SK-N-SH (cell line): ENCODE results near the gene LRRC27. TPM values are rescaled to one million over a fixed set of nuclear protein-coding genes. Genes with fewer than 3 reads are reported as not detected.

Source experiments
- CTCF ChIA-PET: fragments of 300-600, 350-600 bp; formaldehyde crosslinking; extraction: SDS; loops from one replicate; lab custom pipeline; 2021; lab: Yijun Ruan, JAX
- POLR2A ChIA-PET: fragments of 350-600 bp; sonication (Branson Sonifier 250); formaldehyde crosslinking; extraction: SDS; loops from one replicate; lab custom pipeline; 2020; ENCODE audit warnings: antibody characterized with exemption, inconsistent platforms; lab: Yijun Ruan, JAX
- DNase-seq: peaks from one replicate; pipeline ENCODE4 v3.0.0; 2012
- H2AFZ ChIP-seq: fragments of 200-600 bp; sonication (generic); 2 replicates; pipeline ENCODE4 v1.8.1; 2016; ENCODE audit warnings: antibody characterized with exemption, mild to moderate bottlenecking, low read depth
- H3F3A ChIP-seq: fragments of 200-600 bp; sonication (generic); replicated peaks from 2 replicates; pipeline ENCODE3; 2016; ENCODE audit warnings: antibody characterized with exemption, mild to moderate bottlenecking; ENCODE audit not compliant: insufficient read depth
- H3K27ac ChIP-seq, 2 experiments: fragments of 200-500 bp in 1 of 2; fragments of 200-600 bp in 1 of 2; sonication (Bioruptor generic) in 1 of 2; sonication (generic), shearing (Covaris generic) in 1 of 2; 2 replicates each; pipeline versions ENCODE4 v1.5.1 to v1.6.1; 2014 to 2016; ENCODE audit warnings: low read depth in 2 of 2, inconsistent platforms in 1 of 2, low read length in 1 of 2, mild to moderate bottlenecking in 1 of 2, mixed read lengths in 1 of 2
- H3K27me3 ChIP-seq: fragments of 200-600 bp; sonication (generic), shearing (Covaris generic); 2 replicates; pipeline ENCODE4 v1.6.1; 2016; ENCODE audit warnings: mixed run types; ENCODE audit not compliant: insufficient read depth
- H3K36me3 ChIP-seq, 2 experiments: fragments of 200-500 bp in 1 of 2; fragments of 200-600 bp in 1 of 2; sonication (Bioruptor generic) in 1 of 2; sonication (generic) in 1 of 2; replicated peaks in 1 of 2; 2 replicates each; pipeline versions ENCODE3 to v1.5.1; 2014 to 2016; ENCODE audit warnings: low read length in 1 of 2, mild to moderate bottlenecking in 1 of 2; ENCODE audit not compliant: insufficient read depth in 2 of 2, control insufficient read depth in 1 of 2
- H3K4me1 ChIP-seq, 2 experiments: fragments of 200-500 bp in 1 of 2; fragments of 200-600 bp in 1 of 2; sonication (Bioruptor generic) in 1 of 2; sonication (generic), shearing (Covaris generic) in 1 of 2; 2 replicates each; pipeline versions ENCODE4 v1.5.1 to v1.6.1; 2014 to 2016; ENCODE audit warnings: low read depth in 1 of 2, low read length in 1 of 2, mixed run types in 1 of 2; ENCODE audit not compliant: insufficient read depth in 2 of 2, control insufficient read depth in 1 of 2
- H3K4me2 ChIP-seq: fragments of 200-600 bp; sonication (generic), shearing (Covaris generic); 2 replicates; pipeline ENCODE4 v1.6.1; 2017; ENCODE audit warnings: mixed run types
- H3K4me3 ChIP-seq, 2 experiments: fragments of 200-500 bp in 1 of 2; fragments of 200-600 bp in 1 of 2; sonication (Bioruptor generic) in 1 of 2; sonication (generic), shearing (Covaris generic) in 1 of 2; 2 replicates each; pipeline versions ENCODE4 v1.5.1 to v1.8.1; 2014 to 2016; ENCODE audit warnings: low read depth in 2 of 2, inconsistent platforms in 1 of 2, low read length in 1 of 2, mild to moderate bottlenecking in 1 of 2, mixed read lengths in 1 of 2, moderate library complexity in 1 of 2
- H3K79me2 ChIP-seq: fragments of 200-600 bp; sonication (generic); 2 replicates; pipeline ENCODE4 v1.8.1; 2017; ENCODE audit warnings: mild to moderate bottlenecking; ENCODE audit not compliant: insufficient read depth
- H3K9ac ChIP-seq: fragments of 200-600 bp; sonication (generic); 2 replicates; pipeline ENCODE4 v1.6.1; 2017; ENCODE audit warnings: mixed run types
- H3K9me2 ChIP-seq: fragments of 200-600 bp; sonication (generic); 2 replicates; pipeline ENCODE4 v1.6.1; 2017; ENCODE audit warnings: mixed run types
- H3K9me3 ChIP-seq: fragments of 200-600 bp; sonication (generic); 2 replicates; pipeline ENCODE4 v1.6.1; 2017; ENCODE audit warnings: mixed run types, mild to moderate bottlenecking, moderate library complexity
- H4K20me1 ChIP-seq: fragments of 200-600 bp; sonication (generic); 2 replicates; pipeline ENCODE4 v1.6.1; 2017; ENCODE audit warnings: mild to moderate bottlenecking, mixed run types; ENCODE audit not compliant: insufficient read depth
- CHD2 ChIP-seq: fragments of 150-350 bp; IDR thresholded peaks from 2 replicates; pipeline ENCODE4 v1.6.1; 2018; ENCODE audit warnings: low read length; ENCODE audit not compliant: partially characterized antibody
- FOXM1 ChIP-seq: IDR thresholded peaks from 2 replicates; pipeline ENCODE4 v1.4.0; 2012; ENCODE audit warnings: low read depth, mild to moderate bottlenecking
- POLR2AphosphoS5 ChIP-seq: IDR thresholded peaks from 2 replicates; pipeline ENCODE4 v1.6.1; 2012; ENCODE audit warnings: low read depth, low read length
- RFX5 ChIP-seq: IDR thresholded peaks from 2 replicates; pipeline ENCODE4 v1.6.1; 2012; ENCODE audit warnings: mild to moderate bottlenecking, improper control_type of control experiment, low read length
- RXRA ChIP-seq: IDR thresholded peaks from 2 replicates; pipeline ENCODE4 v1.4.0; 2012; ENCODE audit warnings: low read depth, mild to moderate bottlenecking, borderline replicate concordance
- SIN3A ChIP-seq: IDR thresholded peaks from 2 replicates; pipeline ENCODE4 v1.6.1; 2012; ENCODE audit warnings: low read depth, mild to moderate bottlenecking, low read length, moderate library complexity, borderline replicate concordance
- TAF1 ChIP-seq: IDR thresholded peaks from 2 replicates; pipeline ENCODE4 v1.6.1; 2012; ENCODE audit warnings: low read depth, mild to moderate bottlenecking, low read length, moderate library complexity, borderline replicate concordance
- TCF12 ChIP-seq: IDR thresholded peaks from 2 replicates; pipeline ENCODE4 v1.4.0; 2012
- WGBS: methylation state at CpG from one replicate; pipeline ENCODE4 v1.1.6; 2017; ENCODE audit warnings: low lambda C conversion rate; 5-methylcytosine and 5-hydroxymethylcytosine counted together
- polyA plus RNA-seq, 3 experiments: library from polyadenylated mRNA; depleted of rRNA; stranded (reverse); fragments of >200 nt; gene quantifications; 2 replicates each; pipeline ENCODE4 v1.2.3, GENCODE V29; 2012
- TF ChIP-seq, protein P1 (sequence below): IDR thresholded peaks from 2 replicates; pipeline ENCODE4 v1.4.0; 2012; ENCODE audit warnings: low read depth
- TF ChIP-seq, protein P2 (sequence below): IDR thresholded peaks from 2 replicates; pipeline ENCODE4 v1.4.0; 2012; ENCODE audit warnings: low read depth, borderline replicate concordance
- TF ChIP-seq, protein P3 (sequence below): fragments of 150-350 bp; IDR thresholded peaks from 2 replicates; pipeline ENCODE4 v1.6.1; 2017; ENCODE audit warnings: antibody characterized with exemption, low read length, low read depth, borderline replicate concordance
- TF ChIP-seq, protein P4 (sequence below): fragments of 150-350 bp; IDR thresholded peaks from 2 replicates; pipeline ENCODE4 v1.6.1; 2016; ENCODE audit warnings: mild to moderate bottlenecking, low read depth, low read length

LRRC27 gene
- polyA plus RNA-seq, 1 of the 3 experiments (the other 2 are of a cell fraction), result 10.0 TPM

DNA sequence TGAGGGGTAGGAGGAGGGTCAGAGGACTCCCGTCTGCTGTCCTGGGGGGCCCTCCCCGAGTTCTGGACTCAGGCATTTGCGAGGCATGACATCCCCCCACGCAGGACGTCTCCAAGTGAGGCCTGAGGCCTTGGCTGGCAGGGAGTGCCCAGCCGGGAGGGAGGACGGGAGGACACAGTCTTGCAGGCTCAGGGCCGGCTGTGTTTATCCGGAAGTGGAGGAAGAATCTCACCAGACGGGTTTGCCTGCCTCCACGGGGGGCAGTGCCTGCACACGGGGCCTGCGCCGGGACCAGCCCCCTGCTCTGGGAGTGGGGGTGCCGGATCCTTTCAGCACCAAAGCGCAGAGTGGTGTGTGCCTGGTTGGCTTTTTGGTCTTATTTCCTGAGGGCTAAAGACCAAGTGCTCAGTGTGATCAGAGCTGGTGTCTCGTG is 75.9 kb downstream of the LRRC27 start:
- Histone ChIP-seq H3K27ac (peak overlapping the region in 1 of 2 experiments; percentile 30; a peak in 1 of 4 replicates), H3K4me2 (no peak overlapping the region)

DNA sequence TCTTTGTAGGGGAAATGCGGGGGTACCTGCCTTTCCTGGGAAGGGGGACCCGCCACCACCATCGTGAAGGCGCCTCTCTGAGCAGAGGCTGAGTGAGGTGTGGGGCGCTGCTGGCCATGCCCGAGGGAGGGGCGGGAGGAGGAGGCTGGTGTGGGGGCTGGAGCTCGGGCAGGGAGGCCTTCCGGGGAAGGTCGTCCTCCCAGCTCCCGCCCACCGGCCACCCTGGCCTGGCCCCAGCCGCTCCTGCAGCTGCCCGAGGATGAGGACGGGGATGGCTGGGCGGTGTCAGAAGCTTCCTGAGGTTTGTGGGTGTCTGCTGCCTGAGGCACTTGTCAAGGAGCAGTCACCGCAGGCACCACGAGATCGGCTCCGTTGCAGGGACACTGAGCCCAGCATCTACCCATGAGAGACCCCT is 76.4 kb downstream of the LRRC27 start:
- H3K9ac ChIP-seq, result no peak overlapping the region
- no peak overlapping the region for H3K4me3 ChIP-seq
- peaks cover 0 to 21% of the 10 kb centered on the region in 2 experiments; a peak in 1 of 4 replicates for H3K4me1 ChIP-seq
- no peaks in the 10 kb centered on the region for H3F3A ChIP-seq
- no peaks in the 10 kb centered on the region for H3K9me2 ChIP-seq
- no peaks in the 10 kb centered on the region for H3K27me3 ChIP-seq
- DNase-seq, result no peak
- no peak overlapping the region; a peak in 1 of 4 replicates for H3K27ac ChIP-seq
- TF ChIP-seq TCF12 (no peak), POLR2AphosphoS5 (no peak), RFX5 (no peak), SIN3A (no peak), CHD2 (no peak)
- TF ChIP-seq, protein P1, sequence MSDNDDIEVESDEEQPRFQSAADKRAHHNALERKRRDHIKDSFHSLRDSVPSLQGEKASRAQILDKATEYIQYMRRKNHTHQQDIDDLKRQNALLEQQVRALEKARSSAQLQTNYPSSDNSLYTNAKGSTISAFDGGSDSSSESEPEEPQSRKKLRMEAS, result no peak
- TF ChIP-seq, protein P2, sequence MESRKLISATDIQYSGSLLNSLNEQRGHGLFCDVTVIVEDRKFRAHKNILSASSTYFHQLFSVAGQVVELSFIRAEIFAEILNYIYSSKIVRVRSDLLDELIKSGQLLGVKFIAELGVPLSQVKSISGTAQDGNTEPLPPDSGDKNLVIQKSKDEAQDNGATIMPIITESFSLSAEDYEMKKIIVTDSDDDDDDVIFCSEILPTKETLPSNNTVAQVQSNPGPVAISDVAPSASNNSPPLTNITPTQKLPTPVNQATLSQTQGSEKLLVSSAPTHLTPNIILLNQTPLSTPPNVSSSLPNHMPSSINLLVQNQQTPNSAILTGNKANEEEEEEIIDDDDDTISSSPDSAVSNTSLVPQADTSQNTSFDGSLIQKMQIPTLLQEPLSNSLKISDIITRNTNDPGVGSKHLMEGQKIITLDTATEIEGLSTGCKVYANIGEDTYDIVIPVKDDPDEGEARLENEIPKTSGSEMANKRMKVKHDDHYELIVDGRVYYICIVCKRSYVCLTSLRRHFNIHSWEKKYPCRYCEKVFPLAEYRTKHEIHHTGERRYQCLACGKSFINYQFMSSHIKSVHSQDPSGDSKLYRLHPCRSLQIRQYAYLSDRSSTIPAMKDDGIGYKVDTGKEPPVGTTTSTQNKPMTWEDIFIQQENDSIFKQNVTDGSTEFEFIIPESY, result no peak
- TF ChIP-seq, protein P3, sequence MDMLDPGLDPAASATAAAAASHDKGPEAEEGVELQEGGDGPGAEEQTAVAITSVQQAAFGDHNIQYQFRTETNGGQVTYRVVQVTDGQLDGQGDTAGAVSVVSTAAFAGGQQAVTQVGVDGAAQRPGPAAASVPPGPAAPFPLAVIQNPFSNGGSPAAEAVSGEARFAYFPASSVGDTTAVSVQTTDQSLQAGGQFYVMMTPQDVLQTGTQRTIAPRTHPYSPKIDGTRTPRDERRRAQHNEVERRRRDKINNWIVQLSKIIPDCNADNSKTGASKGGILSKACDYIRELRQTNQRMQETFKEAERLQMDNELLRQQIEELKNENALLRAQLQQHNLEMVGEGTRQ, result no peak
- TF ChIP-seq, protein P4, sequence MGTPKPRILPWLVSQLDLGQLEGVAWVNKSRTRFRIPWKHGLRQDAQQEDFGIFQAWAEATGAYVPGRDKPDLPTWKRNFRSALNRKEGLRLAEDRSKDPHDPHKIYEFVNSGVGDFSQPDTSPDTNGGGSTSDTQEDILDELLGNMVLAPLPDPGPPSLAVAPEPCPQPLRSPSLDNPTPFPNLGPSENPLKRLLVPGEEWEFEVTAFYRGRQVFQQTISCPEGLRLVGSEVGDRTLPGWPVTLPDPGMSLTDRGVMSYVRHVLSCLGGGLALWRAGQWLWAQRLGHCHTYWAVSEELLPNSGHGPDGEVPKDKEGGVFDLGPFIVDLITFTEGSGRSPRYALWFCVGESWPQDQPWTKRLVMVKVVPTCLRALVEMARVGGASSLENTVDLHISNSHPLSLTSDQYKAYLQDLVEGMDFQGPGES, result no peak
- peaks cover 0 to 13% of the 10 kb centered on the region in 2 experiments for H3K36me3 ChIP-seq
- no peaks in the 10 kb centered on the region for H4K20me1 ChIP-seq
- H3K4me2 ChIP-seq, result no peak overlapping the region
- ChIA-PET CTCF (no interaction called here), POLR2A (interaction anchor here (0.7 kb wide), 1 partner anchor 11 kb away, joined by 3 read pairs; no protein-coding TSS in a partner anchor)
- no peaks in the 10 kb centered on the region for H3K79me2 ChIP-seq
- WGBS, result 90% methylated on average over 17 of the region's 20 CpGs
- H3K9me3 ChIP-seq, result no peaks in the 10 kb centered on the region
- no peak overlapping the region for H2AFZ ChIP-seq

More for the DNA sequence above, 75.9 kb downstream of the LRRC27 start:
- TF ChIP-seq FOXM1 (no peak), TAF1 (no peak), RXRA (no peak)
- TF ChIP-seq, all 33 proteins: peak for 0
- CTCF ChIA-PET, result no interaction called here
- no peaks in the 10 kb centered on the region for H3K9me3 ChIP-seq
- H3K4me3 ChIP-seq, result no peak overlapping the region
- H2AFZ ChIP-seq, result no peak overlapping the region
- DNase-seq, result peak; percentile 55
- H3K4me1 ChIP-seq, result peaks cover 0 to 21% of the 10 kb centered on the region in 2 experiments; a peak in 1 of 4 replicates
- H3K27me3 ChIP-seq, result no peaks in the 10 kb centered on the region
- H3K79me2 ChIP-seq, result no peaks in the 10 kb centered on the region
- H3K36me3 ChIP-seq, result peaks cover 0 to 13% of the 10 kb centered on the region in 2 experiments
- no peaks in the 10 kb centered on the region for H3F3A ChIP-seq
- H3K9ac ChIP-seq, result no peak overlapping the region
- H4K20me1 ChIP-seq, result no peaks in the 10 kb centered on the region
- POLR2A ChIA-PET, result no interaction called here
- WGBS, result 80% methylated on average over 15 of the region's 17 CpGs
- H3K9me2 ChIP-seq, result no peaks in the 10 kb centered on the region
